ENCODE measurements around the gene CCNJ.

- TF ChIP-seq, protein P1, sequence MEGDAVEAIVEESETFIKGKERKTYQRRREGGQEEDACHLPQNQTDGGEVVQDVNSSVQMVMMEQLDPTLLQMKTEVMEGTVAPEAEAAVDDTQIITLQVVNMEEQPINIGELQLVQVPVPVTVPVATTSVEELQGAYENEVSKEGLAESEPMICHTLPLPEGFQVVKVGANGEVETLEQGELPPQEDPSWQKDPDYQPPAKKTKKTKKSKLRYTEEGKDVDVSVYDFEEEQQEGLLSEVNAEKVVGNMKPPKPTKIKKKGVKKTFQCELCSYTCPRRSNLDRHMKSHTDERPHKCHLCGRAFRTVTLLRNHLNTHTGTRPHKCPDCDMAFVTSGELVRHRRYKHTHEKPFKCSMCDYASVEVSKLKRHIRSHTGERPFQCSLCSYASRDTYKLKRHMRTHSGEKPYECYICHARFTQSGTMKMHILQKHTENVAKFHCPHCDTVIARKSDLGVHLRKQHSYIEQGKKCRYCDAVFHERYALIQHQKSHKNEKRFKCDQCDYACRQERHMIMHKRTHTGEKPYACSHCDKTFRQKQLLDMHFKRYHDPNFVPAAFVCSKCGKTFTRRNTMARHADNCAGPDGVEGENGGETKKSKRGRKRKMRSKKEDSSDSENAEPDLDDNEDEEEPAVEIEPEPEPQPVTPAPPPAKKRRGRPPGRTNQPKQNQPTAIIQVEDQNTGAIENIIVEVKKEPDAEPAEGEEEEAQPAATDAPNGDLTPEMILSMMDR (IDR thresholded peaks at IDR 0.05), result no peak
- TF ChIP-seq POLR2A (IDR thresholded peaks at IDR 0.05), result no peak
- TF ChIP-seq POLR2AphosphoS5 (IDR thresholded peaks at IDR 0.05), result no peak
These were observed 64.2 kb downstream of the CCNJ start for GRCh38 chr10:96107623-96108038.
